ENCODE results near the gene LRIG2.
"Not testable (repeated sequence)": the region's sequence is repeated elsewhere in the genome, so short reads cannot be mapped to it uniquely, and the experiment has no call there.

The LRIG2 gene

DNA sequence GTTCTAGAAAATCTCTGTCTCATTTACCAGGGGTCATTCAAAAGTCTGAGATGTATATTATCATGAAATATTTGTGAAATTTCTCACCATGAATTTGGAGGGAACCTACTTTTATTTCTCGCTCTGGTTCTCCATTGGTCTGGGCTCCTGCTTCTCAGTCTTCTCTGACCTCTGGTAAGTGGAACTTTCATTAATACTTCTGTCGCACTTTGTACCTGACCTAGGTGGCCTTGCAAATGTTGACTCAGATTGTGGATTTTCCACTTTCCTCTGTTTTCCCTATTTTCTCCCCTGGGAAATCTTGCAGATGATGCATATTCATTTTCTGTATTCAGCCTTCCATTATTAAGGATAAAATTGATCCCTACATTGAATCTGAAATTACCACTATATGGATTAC lies 53.2 kb downstream of the LRIG2 start:
- no peak for DNase-seq (ENCODE audit: low read depth)

DNA sequence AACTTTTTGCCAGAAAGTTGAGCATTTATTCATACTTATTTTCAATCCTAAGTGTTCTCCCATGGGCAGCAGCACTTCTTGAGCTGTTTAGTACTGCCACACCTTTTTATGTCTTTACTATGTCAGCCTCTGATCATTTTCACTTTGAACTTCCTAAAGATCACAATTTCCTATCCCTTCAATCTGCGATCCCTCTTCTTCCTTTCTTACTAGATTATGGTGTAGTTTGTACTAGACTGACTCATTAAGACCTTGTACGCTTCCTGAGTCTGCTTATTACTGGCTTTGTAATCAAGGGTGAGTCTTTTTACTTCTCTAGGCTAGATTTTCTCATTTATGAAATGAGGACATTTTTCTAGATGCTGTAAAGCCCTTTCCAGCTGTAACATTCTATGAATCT lies 55.1 kb downstream of the LRIG2 start:
- no peak for DNase-seq (ENCODE audit: low read depth)

- no peak for DNase-seq (ENCODE audit: low read depth)
These were observed 56.7 kb downstream of the LRIG2 start for GRCh38 chr1:113129529-113130185.

DNA sequence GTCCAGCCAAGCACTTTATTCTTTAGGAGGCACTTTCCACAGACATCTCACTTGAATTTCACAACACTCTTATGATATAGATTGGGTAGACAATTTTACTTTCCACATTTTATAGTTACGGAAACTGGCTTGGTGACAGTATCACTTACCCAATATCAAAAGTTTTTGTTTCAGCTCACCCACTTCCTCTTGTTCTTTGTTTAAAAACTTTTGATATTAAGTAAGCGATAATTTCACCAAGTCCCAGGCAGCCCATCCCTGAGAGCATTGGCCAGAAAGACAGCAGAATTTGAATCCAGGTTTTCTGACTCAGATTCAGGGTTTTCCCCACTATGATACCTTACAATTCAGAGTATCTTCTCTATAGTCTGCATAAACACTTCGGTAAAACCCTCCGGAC lies 60.0 kb downstream of the LRIG2 start:
- DNase-seq (ENCODE audit: low read depth), result no peak

DNA sequence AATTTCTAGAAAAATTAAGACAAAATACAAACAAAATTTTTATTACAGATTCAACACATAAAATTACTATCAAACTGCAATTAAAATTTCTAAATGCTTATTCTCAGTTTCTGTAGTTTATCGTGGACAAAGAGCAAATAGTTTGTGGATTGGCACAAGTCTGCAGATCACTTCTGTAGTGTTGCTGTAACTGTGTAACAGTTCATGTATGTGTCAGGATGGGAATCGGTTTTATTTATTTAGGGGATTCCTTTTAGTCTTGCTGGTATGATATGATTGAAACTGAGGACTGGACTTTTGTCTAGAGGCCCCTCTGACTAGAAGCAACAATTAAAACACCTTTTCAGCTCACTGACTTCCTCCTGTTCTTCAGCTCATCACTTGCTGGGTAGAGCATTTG lies 60.8 kb downstream of the LRIG2 start:
- no peak for DNase-seq (ENCODE audit: low read depth)

GRCh38 chr1:113135460-113135859 lies 62.5 kb downstream of the LRIG2 start:
- DNase-seq (ENCODE audit: low read depth), result no peak

GRCh38 chr1:113136476-113136875 lies 63.5 kb downstream of the LRIG2 start:
- no peak for DNase-seq (ENCODE audit: low read depth)

DNA sequence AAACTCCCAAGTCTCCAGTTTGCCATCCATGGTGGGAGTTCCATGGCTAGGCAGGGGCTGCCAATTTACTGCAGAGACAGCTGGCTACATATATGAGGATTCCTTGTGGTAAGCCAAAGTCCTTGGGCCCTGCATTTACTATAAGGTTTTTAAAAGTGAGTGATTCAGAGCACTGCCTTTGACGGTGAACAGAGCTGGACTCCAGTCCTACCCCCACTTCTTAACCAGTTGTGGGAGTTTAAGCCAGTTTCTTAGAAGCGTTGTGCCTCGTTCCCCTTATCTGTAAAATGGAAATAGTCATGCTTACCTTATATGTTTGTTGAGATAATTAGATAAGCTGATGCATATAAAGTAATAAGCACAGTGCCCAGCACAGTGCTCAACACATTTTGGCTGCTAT lies 64.6 kb downstream of the LRIG2 start:
- DNase-seq (ENCODE audit: low read depth), result no peak

- DNase-seq (ENCODE audit: low read depth), result no peak
These were observed 65.8 kb downstream of the LRIG2 start for GRCh38 chr1:113138778-113139177.

DNA sequence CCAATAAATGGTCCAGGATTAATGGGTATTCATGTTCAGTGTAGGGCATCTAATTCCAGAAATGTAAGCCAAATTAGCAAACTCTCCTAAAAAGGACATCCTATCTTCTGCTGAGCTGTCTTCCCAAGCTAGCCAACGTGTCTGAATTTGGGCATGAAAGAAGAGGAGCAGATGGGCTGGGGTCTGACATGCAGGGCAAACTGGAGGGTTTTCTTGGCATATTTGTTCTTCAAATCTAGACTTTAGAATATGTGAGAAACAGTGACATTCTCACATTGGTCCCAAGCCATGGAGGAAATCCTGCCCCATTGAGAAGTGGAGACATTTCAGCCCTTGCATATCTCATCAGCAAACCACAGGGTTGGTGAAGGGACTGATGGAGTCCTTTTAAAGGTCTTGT lies 67.2 kb downstream of the LRIG2 start:
- DNase-seq (ENCODE audit: low read depth), result no peak

- DNase-seq (ENCODE audit: low read depth), result no peak
These were observed 67.8 kb downstream of the LRIG2 start for GRCh38 chr1:113140588-113141446.

- no peak for DNase-seq (ENCODE audit: low read depth)
These were observed 68.9 kb downstream of the LRIG2 start for GRCh38 chr1:113141650-113142473.

GRCh38 chr1:113142791-113143190 lies 69.8 kb downstream of the LRIG2 start:
- no peak for DNase-seq (ENCODE audit: low read depth)

GRCh38 chr1:113146242-113147072 lies 73.5 kb downstream of the LRIG2 start:
- DNase-seq (ENCODE audit: low read depth), result no peak

DNA sequence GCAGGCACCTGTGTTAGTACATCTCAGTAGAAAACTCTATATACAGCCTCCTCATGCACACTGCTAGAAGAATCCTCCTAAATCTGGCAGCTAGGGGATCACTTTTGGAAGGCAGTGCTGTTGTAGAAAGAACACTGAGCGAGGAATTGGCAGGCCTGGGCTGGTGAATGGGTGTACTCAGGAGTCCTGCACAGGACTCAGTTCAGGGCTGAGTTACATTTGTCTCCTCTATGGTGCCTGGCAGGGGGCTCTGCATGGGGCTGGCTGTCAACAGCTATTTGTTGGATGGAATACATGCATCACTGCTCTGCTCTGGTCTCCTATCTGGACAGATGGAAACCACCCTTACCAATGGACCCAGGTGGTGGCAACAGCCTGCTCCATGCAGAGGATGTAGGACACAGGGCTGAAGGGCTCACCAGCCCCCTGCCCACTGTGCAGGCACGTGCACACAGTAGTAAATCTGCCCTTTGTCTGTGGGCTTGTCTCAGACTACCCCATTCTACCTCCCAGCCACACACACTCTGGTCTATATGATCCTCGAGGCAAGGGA lies 74.2 kb downstream of the LRIG2 start:
- DNase-seq (ENCODE audit: low read depth), result no peak

GRCh38 chr1:113147826-113148225 lies 74.8 kb downstream of the LRIG2 start:
- no peak for DNase-seq (ENCODE audit: low read depth)

DNA sequence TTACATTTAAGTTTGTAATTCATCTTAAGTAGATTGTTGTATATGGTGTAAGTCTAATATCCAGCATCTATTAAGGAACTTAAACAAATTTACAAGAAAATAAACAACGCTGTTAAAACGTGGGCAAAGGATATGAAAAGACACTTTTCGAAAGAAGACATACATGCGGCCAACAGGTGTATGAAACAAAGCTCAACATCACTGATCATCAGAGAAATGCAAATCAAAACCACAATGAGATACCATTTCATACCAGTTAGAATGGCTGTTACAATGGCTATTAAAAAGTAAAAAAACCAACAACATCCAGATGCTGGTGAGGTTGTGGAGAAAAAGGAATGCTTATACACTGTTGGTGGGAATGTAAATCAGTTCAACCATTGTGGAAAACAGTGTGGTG lies 77.5 kb downstream of the LRIG2 start:
- DNase-seq (ENCODE audit: low read depth), result not testable (repeated sequence)

DNA sequence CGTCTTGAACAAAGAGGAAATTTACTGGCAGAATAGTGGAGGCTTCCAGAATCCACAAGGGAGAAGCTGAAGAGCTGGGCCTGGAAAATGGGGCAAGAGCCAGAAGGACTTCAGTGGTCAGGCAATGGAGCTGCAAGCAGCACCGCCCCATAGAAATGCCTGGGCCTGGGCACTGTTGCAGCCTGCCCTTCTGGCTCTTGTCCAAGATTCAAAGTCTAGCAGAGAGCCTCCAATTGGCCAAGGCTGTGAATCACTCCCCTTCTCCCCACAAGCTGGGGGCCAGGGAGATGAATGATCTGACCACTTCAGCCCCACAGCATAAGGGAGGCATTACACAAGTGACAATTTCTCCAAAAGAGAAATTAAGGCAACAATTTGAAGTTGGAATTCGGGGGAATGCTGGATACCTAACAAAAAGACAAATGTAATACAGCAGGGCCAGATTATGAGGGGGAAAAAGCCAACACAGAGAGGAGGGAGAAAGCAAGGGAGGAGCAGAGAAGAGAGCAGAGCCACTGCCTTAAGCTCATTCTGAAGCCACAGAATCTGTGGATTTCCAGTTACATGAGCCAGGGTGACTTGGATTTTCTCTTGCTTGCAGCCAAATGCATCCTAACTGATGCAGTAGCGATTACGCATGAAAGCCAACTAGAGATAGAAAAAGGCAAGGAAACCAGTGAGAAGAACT lies 80.3 kb downstream of the LRIG2 start:
- no peak for DNase-seq (ENCODE audit: low read depth)

GRCh38 chr1:113156368-113156767 lies 83.4 kb downstream of the LRIG2 start:
- DNase-seq (ENCODE audit: low read depth), result no peak

DNA sequence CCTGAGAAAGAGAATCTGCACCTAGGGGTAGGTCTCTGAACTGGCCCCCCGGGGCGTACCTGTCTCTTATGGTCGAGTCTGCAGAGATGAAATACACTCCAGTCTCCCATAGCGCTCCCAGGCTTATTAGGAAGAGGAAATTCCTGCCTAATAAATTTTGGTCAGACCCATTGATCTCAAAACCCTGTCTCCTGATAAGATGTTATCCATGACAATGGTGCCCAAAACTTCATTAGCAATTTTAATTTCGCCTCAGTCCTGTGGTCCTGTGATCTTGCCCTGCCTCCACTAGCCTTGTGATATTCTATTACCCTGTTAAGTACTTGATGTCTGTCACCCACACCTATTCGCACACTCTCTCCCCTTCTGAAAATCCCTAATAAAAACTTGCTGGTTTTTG lies 85.7 kb downstream of the LRIG2 start:
- DNase-seq (ENCODE audit: low read depth), result not testable (repeated sequence)

DNA sequence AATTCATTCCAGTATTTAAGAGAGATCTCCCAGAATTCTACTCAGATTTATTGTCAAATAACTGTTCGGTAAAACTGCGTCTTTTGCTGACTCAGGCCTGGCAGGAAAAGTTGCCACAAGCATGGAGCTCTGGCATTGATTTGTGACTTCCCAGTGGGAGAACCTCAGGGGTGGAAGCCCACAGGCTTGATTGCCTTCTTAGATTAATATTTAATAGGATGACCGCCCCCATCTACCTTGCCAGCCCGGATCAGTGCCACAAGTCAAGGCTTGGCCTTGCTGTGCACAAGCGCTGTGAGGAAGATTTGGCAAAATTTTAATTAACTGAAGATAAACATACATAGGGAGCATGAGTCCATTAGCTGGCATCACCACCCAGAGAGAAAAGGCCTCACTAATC lies 93.5 kb downstream of the LRIG2 start:
- DNase-seq (ENCODE audit: low read depth), result no peak

Measured in stimulated activated CD8-positive, alpha-beta memory T cell treated with anti-CD3 and anti-CD28 coated beads, Interleukin-12 subunit alpha, Interleukin-12 subunit beta, amount 100 ng/mL, for 4 hours (primary cell).